AG04450 (cell line): ENCODE measurements around the gene FRAS1. TPM values are rescaled to one million over a fixed set of nuclear protein-coding genes. Genes with fewer than 3 reads are reported as not detected.
"Not testable (repeated sequence)": the region's sequence is repeated elsewhere in the genome, so short reads cannot be mapped to it uniquely, and the experiment has no call there.

ENCODE experiments used
- CTCF ChIA-PET: fragments of 300-600, 350-600 bp; formaldehyde crosslinking; extraction: SDS; loops from one replicate; lab custom pipeline; 2022; ENCODE audit warnings: antibody characterized with exemption, inconsistent platforms; lab: Charles Lee
- POLR2A ChIA-PET: fragments of 350-600 bp; formaldehyde crosslinking; extraction: SDS; loops from one replicate; lab custom pipeline; 2021; ENCODE audit warnings: antibody characterized with exemption, inconsistent platforms; lab: Yijun Ruan, JAX
- DNase-seq: peaks from one replicate; pipeline ENCODE4 v3.0.0-alpha.2; 2011; ENCODE audit warnings: low read depth, low spot score
- H3K27ac ChIP-seq: one replicate; pipeline ENCODE4 v1.5.1; 2012; ENCODE audit warnings: low read depth, low read length, control low read depth
- H3K27me3 ChIP-seq: one replicate; pipeline ENCODE4 v1.6.0; 2012; ENCODE audit warnings: low read length; ENCODE audit not compliant: control insufficient read depth, insufficient read depth
- H3K4me3 ChIP-seq: 2 replicates; pipeline ENCODE4 v1.5.1; 2011; ENCODE audit warnings: mild to moderate bottlenecking, low read depth, low read length, control low read depth
- H3K9me3 ChIP-seq: 2 replicates; pipeline ENCODE4 v1.5.1; 2012; ENCODE audit warnings: low read length; ENCODE audit not compliant: control insufficient read depth, insufficient read depth
- CTCF ChIP-seq: IDR thresholded peaks from 2 replicates; pipeline ENCODE4 v1.5.1; 2011; ENCODE audit warnings: low read depth, low read length, control low read depth, inconsistent platforms
- polyA plus RNA-seq: library from polyadenylated mRNA; depleted of rRNA; stranded (reverse); fragments of >200 nt; gene quantifications from 2 replicates; pipeline ENCODE4 v1.2.3, GENCODE V29; 2011

FRAS1 gene
- polyA plus RNA-seq, 1 experiment, result 0.21 TPM

DNA sequence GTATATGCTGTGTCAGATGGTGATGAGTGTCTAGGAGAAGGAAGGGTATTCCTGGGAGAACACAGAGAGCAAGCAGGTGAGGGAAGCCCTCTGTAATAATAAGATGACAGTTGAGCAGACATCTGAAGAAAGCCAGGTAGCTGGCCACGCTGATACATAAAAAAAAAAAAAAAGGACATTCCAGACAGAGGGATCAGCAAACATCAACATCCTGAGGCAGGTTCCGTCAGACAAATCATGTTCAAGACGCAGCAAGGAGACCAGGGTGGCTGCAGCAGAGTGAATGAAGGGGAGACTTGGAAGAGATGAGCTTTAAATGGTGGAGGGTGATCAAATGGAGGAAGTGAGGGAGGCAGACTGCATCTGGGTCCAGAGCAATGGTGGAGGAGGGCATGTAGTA, 396.9 kb downstream of the FRAS1 start:
- H3K9me3 ChIP-seq, result no peaks in the 10 kb centered on the region
- no peak for TF ChIP-seq CTCF
- ChIA-PET POLR2A (no interaction called here), CTCF (no interaction called here)
- no peak for DNase-seq
- H3K4me3 ChIP-seq, result no peak overlapping the region
- H3K27ac ChIP-seq, result no peak overlapping the region
- no peaks in the 10 kb centered on the region for H3K27me3 ChIP-seq

DNA sequence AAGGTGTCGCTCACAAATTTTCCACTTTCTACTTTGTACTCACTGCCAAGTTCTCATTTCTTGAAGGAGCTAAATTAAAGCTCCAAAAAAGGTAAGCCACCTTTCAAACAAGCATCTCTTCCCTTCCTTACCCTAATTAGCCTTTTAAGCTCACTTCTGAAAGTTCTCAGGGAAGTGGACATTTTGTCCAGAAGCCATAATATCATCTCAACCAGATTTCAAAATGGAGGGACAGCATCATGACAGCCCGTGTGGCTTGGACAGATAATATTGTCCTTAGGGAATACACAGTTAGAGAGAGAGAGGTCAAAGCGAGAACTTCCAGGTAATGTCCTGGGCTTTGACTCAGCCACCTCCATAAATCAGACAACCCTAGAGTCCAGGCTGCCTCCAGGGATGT, 400.6 kb downstream of the FRAS1 start:
- no peak for TF ChIP-seq CTCF
- DNase-seq, result no peak
- Histone ChIP-seq H3K27me3 (no peaks in the 10 kb centered on the region), H3K9me3 (no peaks in the 10 kb centered on the region), H3K4me3 (no peak overlapping the region), H3K27ac (no peak overlapping the region)
- POLR2A ChIA-PET, result no interaction called here
- CTCF ChIA-PET, result no interaction called here

DNA sequence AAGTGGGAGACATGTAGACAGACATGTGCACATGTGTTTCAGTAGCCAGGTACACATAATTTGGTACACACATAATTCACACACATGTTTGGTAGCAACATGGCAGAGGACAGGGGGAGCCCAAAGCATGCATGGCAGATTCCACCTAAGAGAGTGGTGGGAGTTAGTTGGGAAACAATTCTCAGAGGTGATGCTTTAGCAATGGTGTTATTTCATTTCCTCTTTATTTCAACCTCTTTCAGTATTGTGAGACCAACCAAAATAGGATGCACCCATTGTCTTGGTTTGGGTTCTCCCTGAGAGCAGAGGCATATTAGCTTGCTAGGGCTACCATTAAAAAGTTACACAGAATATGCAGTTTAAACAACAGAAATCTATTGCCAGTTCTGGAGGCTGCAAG, 402.2 kb downstream of the FRAS1 start:
- CTCF ChIA-PET, result no interaction called here
- no peak for TF ChIP-seq CTCF
- Histone ChIP-seq H3K27me3 (peaks cover 2% of the 10 kb centered on the region), H3K4me3 (no peak overlapping the region), H3K9me3 (no peaks in the 10 kb centered on the region), H3K27ac (no peak overlapping the region)
- DNase-seq, result no peak
- POLR2A ChIA-PET, result no interaction called here

DNA sequence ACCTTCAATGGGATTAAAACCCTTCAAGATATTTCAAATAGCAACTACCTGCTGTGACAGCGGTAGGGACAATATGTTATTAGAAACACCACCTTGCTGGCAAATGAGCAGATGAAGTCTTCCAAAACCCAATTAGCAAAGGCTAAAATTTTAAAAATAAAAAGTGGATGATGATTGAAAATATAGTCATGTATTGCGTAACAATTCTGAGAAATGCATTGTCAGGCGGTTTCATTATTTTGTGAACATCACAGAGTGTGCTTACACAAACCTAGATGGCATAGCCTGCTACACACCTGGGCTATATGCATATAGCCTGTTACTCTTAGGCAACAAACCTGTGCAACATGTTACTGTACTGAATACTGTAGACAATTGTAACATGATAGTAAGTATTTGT, 403.2 kb downstream of the FRAS1 start:
- H3K27me3 ChIP-seq, result peaks cover 2% of the 10 kb centered on the region
- ChIA-PET CTCF (no interaction called here), POLR2A (no interaction called here)
- H3K27ac ChIP-seq, result no peak overlapping the region
- no peak for DNase-seq
- H3K9me3 ChIP-seq, result no peaks in the 10 kb centered on the region
- no peak overlapping the region for H3K4me3 ChIP-seq
- TF ChIP-seq CTCF, result no peak

DNA sequence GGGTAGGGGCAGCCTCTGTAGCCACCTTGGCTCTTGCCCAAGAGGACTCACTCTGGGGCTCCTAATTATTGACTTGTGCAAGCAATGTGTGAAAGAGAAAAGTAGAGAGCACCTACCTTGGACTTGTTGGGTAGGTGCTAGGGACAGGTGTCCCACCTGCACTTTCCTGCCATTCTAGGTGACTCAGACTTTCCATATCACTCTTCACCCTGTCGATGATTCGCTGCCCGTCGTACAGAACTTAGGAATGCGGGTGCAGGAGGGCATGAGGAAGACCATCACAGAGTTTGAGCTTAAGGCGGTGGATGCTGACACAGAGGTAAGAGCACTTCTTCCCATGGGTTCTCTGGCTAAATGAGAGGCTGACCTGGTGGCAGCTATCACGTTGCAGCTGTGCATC, 407.1 kb downstream of the FRAS1 start:
- POLR2A ChIA-PET, result no interaction called here
- Histone ChIP-seq H3K4me3 (no peak overlapping the region), H3K9me3 (no peaks in the 10 kb centered on the region), H3K27me3 (peaks cover 4% of the 10 kb centered on the region), H3K27ac (no peak overlapping the region)
- CTCF ChIA-PET, result no interaction called here
- no peak for TF ChIP-seq CTCF
- no peak for DNase-seq

GRCh38 chr4:78467223-78467622, 410.1 kb downstream of the FRAS1 start:
- H3K27ac ChIP-seq, DNase-seq, H3K27me3 ChIP-seq, H3K4me3 ChIP-seq, POLR2A ChIA-PET, H3K9me3 ChIP-seq, CTCF ChIA-PET: not testable (repeated sequence)
